ENCODE measurements around the gene DUSP11.
"Not testable (repeated sequence)": the region's sequence is repeated elsewhere in the genome, so short reads cannot be mapped to it uniquely, and the experiment has no call there.

DUSP11 gene

DNA sequence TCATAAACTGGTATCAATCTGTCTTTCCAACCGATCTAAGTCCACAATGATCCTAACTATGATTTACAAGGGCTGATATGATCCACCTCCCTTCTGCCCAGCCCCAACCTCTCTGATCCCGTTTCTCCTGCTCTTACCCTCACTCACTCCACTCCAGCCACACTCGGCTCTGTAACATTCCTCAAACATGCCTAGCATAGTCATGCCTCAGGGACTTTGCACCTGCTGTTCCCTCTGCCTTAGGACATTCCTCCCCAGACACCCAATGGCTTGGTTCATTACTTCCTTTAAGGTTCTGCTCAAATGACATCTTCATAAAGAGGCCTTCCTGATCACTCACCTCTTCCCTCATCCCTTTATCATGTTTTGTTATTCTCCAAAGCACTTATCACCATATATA lies 9.2 kb downstream of the DUSP11 start:
- no peak for DNase-seq

GRCh38 chr2:73766994-73767393 lies 12.9 kb downstream of the DUSP11 start:
- DNase-seq = no peak

- no peak for DNase-seq
Observed at GRCh38 chr2:73766349-73766748, 13.6 kb downstream of the DUSP11 start.

- DNase-seq = no peak
Observed at GRCh38 chr2:73764945-73765344, 15.0 kb downstream of the DUSP11 start.

GRCh38 chr2:73762571-73762970 lies 17.3 kb downstream of the DUSP11 start:
- peak; percentile 38 for DNase-seq

DNA sequence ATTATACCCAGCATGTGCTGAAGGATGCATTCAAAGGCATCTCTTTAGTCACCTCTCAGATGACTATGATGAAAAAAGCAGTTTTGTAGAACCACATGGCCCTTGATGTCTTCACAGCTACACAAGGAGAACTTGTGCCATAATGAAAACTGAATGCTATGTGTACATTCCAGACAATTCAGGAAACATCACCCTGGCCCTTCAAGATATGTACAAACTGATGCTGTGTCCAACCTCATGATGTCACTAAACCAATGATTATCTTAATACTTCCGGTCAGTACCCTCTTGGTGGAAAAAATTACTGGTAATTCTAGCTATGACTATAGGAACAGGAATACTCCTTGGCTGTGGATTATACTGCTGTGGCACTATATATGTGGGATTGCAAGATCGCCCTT lies 20.0 kb downstream of the DUSP11 start:
- no peak for DNase-seq

GRCh38 chr2:73759285-73759764 lies 20.6 kb downstream of the DUSP11 start:
- no peak for DNase-seq

DNA sequence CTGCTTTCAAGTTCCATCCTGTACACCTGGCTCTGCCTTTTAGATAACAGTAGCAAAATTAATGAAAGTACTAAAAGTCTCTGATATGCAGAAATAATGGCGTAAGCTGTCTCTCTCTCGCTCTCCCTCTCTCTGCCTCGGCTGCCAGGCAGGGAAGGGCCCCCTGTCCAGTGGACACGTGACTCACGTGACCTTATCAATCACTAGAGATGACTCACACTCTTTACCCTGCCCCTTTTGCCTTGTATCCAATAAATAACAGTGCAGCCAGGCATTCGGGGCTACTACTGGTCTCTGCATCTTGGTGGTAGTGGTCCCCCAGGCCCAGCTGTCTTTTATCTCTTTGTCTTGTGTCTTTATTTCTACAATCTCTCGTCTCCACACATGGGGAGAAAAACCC lies 25.6 kb downstream of the DUSP11 start:
- not testable (repeated sequence) for DNase-seq

DNA sequence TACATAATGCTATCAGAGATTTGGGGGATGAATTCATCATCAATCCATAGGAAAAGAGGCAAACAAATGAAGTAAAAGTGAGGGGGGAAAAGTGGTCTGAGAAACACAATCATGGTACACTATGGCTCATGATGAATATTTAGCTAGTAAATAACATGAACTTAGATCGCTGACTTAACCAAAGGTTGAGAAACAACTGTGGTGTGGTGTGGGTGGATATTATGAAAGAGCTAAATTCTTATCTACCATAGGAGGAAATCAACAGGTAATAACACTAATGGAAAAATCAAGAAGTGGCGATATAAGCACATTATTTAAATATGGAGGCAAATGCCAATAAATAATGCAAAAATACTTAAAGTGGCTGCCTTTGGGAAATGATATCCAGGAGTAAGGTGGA lies 30.6 kb downstream of the DUSP11 start:
- DNase-seq = no peak

DNA sequence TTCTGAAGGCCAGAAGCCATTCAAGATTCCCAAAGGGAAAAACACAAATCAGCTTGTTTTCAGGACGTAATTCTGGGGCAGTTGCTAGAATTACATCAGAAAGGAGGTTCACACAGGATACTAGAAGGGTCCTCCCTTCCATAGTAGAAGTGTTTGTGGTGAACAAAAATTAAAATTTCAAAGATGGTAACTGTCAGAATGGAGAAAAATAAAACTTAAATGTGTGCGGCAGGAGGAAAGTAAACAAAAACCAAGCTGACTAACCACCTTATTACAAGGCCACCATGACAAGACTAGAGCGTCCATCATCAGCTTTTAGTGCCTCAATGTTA lies 33.1 kb downstream of the DUSP11 start:
- DNase-seq = no peak

DNA sequence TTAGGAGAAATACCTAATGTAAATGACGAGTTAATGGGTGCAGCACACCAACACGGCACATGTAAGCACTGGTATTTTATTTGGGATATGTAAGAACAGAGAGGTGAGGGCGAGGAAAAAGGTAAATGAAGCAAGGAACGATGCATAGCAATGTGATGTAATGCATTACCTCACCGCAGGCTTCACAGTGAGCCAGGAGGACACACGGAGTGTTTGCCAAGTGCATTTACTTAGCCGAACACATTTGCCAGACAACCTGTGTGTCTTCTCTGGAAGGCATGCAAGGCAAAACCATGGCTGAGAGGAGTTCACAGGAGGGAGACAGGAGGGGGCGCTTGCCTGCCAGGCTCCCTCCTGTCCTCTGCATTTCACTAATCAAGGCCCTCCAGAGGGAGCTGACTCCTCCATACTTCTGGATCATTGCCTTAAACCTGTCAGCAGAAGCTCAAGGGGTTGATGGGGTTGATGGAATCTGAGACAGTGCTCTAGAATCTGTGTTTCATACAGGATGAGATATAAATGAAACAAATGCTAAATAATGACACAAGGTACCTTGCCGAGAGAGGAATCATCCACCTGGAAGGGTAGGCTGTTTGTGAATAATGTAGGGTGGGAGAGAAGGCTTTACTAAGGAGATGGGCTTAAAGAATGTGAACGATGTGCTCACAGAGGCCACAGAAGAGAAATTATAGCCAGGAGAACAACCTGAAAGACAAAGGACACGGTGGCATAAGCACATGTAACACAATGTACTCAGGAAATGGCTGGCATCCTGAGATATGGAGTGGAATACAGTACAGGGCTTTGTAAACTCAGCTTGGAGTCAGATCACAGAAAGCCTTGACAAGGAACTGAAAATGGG lies 33.7 kb downstream of the DUSP11 start:
- no peak for DNase-seq

GRCh38 chr2:73740767-73741166 lies 39.1 kb downstream of the DUSP11 start:
- DNase-seq = no peak

DNA sequence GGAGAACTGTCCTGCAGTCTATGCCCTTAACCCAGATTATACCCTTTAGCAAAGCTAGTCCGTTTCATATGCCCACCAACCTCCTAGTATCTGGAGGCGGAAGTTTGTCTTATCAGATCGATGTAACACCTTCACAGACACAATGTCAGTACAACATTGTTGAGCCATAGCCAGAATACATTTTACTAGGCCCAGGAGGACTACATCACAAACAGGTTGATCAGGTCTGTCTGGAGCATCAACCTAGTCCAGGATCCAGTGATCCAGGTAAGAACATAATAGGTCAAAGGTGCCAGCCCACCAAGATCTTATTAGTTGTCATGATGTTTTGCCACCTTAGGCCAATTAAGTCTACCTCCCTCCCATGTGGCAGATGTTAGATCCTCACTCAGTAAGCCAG lies 40.8 kb downstream of the DUSP11 start:
- no peak for DNase-seq

GRCh38 chr2:73736855-73737779 lies 42.8 kb downstream of the DUSP11 start, which contains the start of gene TPRKB:
Gene TPRKB, minus strand, starts transcription at chr2:73737345. Its CDS starts 2,776 bp downstream, at chr2:73734569.
- peak; percentile 94 for DNase-seq

DNA sequence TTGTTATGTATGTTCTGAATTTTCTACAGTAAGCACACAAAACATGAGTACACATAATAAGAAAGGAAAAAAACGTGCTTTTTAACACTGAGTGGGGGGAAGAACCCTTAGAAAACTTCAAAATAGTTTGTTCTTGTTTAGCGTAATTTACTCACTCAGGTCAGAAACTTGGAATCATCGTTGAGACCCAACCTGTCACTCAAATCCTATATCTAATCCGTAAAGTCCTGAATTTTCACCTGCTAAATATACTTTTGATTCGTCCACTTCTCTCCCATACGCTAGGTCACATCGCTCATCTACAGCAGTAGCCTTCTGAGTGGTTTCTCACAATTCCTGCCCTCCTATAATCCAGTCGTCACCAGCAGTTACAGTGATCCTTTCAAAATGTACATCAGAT lies 43.5 kb downstream of the DUSP11 start:
- DNase-seq = no peak

DNA sequence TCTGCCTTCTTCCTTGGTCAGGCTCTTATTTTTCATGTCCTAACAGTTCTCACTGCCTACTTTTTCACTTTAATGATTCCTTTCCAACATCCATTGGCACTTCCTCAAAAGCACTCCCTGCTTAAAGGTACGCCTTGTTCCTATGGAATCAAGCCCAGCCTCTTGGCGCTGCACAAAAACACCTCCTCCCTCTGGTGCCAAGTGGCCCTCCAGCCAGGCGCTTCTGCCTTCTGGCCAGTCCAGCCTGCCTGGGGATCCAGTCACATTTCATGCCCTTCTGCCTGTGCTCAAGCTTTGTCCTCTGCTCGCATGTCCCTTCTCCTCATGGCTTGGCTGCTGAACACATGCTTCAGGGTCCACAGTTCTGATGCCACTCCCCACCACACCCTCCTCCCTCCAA lies 49.1 kb downstream of the DUSP11 start:
- no peak for DNase-seq

DNA sequence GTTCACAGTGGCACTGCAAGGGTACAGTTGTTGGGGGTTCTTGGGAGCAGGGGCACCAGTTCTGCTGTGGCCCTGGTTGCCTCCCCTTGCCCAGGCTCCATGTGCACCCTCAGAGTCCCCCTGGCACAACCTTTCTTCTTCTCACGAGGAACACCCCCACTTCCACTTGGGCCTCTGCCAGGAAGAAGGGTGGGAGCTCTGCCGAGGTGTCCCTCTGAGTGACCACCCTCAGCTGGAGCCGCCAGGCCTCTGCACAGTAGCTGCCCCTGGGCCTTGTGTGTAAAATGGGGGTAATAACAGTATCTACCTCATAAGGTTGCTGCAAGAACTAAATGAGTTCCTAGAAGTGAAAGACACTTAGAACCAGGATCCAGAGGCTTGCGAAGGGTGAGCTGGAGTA lies 51.2 kb downstream of the DUSP11 start:
- no peak for DNase-seq

- DNase-seq = no peak
Observed at GRCh38 chr2:73728043-73728442, 51.9 kb downstream of the DUSP11 start.

GRCh38 chr2:73726657-73727056 lies 53.2 kb downstream of the DUSP11 start:
- DNase-seq = not testable (repeated sequence)

GRCh38 chr2:73718851-73719621 lies 60.9 kb downstream of the DUSP11 start:
- DNase-seq = no peak

DNA sequence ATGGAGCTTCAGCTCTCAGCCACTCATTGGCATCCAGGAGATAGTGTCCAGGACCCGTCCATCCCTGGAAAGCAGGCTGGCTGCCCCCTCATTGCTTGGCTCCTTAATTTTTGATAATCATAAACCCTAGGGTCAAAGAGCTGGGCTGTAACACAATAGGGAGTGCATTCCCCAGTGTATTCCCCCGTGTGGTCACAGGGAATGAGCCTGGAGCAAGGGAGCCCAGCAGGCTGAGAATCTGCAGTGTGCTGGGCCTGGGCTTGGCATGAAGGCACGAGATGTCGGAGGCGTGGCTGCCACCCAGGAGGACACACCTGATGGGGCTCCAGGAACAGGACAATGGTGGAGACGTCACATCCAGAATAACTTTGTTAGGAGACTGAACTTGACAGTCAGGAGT lies 61.5 kb downstream of the DUSP11 start:
- DNase-seq = no peak

DNA sequence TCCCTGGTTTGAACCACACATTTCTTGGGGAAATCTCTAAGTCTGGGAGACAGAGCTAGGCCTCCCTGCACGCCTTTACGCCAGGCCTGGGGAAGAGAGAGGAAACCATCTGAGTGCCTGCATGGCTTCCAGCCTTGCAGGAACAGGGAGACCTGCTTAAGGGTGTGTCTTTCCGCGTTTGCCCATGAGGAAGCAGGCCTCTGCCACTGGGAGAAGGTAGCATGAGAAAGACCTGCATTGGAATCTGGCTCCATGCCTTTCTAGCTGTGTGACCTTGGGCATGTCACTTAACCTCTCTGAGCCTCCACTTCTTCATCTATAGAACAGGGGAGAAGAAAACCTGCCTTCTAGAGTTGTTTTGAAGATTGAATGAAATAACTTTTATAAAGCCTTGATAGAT lies 62.2 kb downstream of the DUSP11 start:
- not testable (repeated sequence) for DNase-seq

GRCh38 chr2:73717251-73717606 lies 62.7 kb downstream of the DUSP11 start:
- no peak for DNase-seq
